Measurements from ENCODE around the gene RBM44.
A peak's percentile ranks its signal among the peaks of the same experiment; 100 is the strongest.

RBM44 gene

DNA sequence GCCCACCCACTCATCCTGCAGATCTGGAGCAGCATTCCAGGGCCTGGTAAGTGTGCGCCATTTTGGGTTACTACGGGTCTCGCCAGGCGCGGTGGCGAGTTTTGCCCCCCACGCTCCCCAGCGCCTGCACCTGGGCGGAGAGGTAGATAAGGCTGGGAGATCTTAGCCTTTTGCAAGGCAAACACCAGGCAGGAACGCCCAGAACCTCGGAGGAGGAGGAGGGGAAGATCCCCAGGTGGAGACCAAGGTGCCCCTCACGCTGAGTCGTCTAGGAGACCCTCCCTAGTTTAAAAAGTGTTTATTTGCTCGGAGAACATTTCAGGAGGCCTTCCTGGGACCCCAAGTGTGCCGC is 60.5 kb downstream of the RBM44 start:
- DNase-seq: no peak

DNA sequence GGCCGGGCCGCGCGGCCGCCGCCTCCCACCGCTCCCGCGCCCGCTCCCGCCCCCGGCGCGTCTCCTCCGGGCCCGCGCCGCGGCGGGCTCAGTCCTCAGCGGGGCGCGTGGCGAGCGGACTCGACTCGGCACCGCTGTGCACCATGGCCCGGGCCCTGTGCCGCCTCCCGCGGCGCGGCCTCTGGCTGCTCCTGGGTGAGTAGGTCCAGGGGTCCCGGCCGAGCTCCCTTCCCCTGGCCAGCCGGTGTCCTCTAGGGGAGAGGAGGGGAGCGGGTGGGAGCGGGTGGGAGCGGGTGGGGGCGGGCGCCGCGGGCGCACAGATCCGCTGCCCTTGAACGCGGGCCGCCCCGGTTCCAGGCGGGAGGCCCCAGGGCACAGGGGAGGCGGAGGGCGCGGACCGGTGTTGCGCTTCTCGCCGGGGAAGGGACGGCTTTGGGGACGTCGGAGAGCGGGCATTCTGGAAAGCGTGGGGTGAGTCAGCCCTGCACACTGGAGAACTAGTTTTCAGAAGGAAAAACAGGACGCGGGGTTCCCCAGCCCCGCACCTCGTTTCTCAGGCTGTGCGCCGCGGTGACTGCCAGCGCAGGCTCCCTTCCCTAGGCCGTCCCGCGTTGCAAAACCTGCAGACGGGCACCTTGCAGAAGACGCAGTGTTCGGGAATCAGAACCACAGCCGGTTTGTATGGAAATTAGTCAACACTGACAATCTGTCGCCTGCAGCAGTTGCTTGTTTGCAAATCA is 61.1 kb downstream of the RBM44 start, which contains the start of gene RAMP1:
Gene RAMP1, plus strand, starts transcription at position 91 of the 740 bp plus-strand sequence. Its CDS starts 53 bp downstream, at position 144.
- no peak for DNase-seq

- peak; percentile 19 for DNase-seq
Observed at GRCh38 chr2:237860273-237860935, 61.8 kb downstream of the RBM44 start.

DNA sequence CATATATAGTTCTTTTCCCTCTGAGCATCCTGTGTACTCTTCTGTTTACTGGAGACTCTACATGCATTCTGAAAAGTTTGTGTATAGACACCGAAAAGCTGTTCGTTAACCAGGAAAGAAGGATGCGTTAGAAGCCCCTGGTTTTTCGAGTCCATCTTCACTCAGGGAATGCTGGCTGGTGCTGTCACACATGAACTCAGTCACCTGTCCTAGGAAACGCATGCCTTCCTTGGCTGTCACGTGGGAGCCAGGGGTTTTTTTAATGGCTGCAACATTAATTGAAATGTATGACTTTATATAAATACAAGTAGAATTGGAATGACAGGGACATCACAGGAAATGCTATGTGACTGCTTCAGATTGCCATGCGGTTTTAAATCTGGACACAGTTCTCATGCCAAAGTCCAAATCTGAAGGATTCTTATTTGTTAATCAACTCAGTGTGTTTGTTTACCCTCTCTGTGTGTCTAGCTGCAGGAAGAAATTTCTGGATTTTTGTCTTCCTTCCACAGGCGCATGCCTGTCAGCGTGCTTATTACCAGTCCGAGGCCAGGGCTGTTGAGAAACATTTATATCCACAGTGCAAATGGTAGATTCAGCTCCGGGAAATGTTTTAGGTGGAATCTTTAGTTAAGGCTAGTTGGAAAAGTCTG is 63.4 kb downstream of the RBM44 start:
- DNase-seq: peak; percentile 21

GRCh38 chr2:237862528-237862895 is 63.9 kb downstream of the RBM44 start:
- DNase-seq: no peak

DNA sequence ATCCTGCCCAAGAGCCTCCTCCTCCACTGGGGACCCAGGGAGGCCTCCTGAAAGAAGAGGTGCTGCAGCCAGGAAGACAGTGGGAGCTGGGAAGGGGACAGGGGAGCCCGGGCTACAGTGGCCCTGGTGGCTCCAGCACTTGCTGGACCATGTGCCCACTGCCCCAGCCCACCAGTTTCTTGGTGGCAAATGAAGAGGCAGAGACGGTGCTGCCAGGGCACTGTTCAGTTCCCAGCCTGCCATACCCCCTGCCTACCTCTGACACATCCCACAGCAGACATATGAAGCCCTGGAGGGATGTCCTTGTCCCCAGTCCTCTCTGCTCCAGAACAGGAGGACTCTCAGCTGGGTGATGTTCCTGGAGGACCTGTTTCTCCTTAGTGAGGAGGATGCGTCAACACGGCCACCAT is 64.5 kb downstream of the RBM44 start:
- DNase-seq: peak; percentile 24

DNA sequence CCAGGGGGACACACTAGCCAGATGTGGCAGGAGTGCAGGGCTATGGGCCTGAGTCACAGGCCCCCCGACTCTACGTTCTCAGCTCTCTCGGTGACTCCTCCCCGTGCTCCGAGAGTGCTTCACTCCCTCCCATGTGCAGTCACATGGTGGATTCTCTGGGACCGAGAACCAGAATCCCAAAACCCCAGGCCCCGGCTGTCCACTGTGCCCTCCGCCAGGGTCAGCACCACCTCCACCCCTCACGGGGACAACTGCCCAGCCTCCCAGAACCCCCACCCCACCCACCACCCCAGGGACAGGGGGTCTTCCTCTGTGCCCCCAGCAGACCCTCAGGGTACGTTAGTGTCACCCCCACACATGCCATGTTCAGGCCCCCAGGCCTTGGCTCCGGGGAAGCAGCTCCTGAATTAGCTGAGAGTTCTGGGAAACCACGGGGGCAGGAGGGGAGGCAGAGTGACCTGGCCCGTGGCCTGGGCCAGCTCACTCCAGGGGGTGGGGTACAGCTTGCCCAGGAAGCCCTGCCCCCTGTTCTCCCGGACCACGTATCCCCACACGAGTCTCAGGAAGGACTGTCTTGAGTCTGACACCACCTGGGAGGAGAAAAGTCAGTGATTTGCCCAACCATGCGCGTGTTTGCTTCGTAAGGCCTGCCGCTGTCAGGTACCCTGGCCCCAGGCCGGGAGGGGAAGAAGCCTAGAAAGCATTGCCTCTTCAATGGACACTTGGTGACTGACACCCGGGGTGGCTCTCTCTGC is 65.3 kb downstream of the RBM44 start:
- DNase-seq: peak; percentile 42

GRCh38 chr2:237864444-237864931 is 65.9 kb downstream of the RBM44 start:
- peak; percentile 51 for DNase-seq

- no peak for DNase-seq
Observed at GRCh38 chr2:237864940-237865622, 66.5 kb downstream of the RBM44 start.

GRCh38 chr2:237865623-237866041 is 67.1 kb downstream of the RBM44 start:
- DNase-seq: peak; percentile 28

- peak; percentile 37 for DNase-seq
Observed at GRCh38 chr2:237866101-237866621, 67.6 kb downstream of the RBM44 start.

DNA sequence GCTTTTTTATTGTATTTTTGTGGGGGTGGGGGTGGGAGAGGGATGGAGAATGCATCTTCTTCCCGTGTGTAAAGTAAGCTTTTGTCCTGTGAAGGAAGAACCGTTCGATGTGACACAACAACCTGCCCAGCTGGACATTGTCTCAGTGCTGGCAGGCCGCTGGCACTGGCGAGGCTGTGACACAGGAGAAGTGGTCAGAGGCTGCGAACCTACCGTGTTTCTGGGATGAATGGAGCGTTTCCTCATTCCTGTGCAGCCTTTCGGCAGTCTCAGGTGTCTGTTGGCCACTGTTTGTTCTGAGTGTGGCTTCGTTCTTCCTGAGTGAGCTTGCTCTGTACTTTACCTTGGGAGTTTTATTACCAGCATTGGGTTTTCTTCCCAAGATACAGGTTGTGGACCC is 68.9 kb downstream of the RBM44 start:
- peak; percentile 48 for DNase-seq

- DNase-seq: peak; percentile 39
Observed at GRCh38 chr2:237868074-237868473, 69.5 kb downstream of the RBM44 start.

DNA sequence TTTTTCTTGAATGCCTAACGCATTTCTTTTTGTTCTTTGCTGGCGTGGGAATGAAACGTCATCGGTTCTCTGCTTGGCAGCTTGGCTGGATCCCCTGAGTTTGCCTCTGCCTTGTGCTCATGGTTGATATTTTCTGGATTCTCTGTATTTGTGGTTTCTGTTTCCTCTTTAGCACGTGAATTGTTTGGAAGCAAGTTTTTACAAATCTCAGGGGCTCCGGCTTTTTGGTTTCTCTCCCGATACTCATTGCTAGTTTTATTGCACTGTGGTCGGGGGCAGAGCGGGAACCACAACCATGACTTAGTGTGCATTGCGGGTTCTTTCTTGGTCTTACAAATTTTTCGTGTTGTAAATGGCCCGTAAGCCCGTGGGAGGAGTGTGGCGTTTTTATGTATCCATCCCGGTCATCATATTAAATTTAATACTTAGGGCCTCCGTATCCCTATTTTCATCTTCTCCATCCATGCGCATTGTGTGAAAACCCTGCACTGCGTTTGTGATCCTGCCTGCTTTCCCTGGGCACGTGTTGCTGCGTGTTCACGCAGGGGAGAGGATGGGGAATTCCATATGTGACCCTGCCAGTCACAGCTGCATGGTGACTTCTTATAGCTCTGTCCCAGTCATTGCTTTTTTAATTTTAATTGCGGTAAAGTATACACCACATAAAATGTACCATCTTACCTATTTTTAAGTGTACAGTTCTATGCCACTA is 70.2 kb downstream of the RBM44 start:
- DNase-seq: peak; percentile 24

GRCh38 chr2:237869343-237870102 is 70.9 kb downstream of the RBM44 start:
- DNase-seq: peak; percentile 27

DNA sequence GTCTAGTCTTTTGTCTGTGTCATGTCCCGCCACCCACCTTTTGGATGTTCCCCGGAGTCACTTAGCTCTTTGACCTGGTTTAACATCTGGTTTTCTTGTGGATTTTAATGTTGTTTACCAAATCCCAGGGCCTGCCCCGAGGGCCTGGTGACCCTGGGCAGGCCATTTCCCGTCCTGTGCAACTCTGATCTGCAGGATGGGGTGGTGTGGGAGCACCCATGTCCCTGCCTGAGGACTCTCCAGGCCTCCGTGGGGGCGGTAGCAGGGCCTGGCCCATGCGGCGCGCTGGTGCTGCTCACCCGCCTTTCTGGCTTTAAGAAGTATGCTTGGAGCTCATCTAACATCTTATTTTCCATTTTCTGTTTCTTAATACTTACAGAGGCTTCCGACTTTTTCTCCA is 71.5 kb downstream of the RBM44 start:
- peak; percentile 33 for DNase-seq

DNA sequence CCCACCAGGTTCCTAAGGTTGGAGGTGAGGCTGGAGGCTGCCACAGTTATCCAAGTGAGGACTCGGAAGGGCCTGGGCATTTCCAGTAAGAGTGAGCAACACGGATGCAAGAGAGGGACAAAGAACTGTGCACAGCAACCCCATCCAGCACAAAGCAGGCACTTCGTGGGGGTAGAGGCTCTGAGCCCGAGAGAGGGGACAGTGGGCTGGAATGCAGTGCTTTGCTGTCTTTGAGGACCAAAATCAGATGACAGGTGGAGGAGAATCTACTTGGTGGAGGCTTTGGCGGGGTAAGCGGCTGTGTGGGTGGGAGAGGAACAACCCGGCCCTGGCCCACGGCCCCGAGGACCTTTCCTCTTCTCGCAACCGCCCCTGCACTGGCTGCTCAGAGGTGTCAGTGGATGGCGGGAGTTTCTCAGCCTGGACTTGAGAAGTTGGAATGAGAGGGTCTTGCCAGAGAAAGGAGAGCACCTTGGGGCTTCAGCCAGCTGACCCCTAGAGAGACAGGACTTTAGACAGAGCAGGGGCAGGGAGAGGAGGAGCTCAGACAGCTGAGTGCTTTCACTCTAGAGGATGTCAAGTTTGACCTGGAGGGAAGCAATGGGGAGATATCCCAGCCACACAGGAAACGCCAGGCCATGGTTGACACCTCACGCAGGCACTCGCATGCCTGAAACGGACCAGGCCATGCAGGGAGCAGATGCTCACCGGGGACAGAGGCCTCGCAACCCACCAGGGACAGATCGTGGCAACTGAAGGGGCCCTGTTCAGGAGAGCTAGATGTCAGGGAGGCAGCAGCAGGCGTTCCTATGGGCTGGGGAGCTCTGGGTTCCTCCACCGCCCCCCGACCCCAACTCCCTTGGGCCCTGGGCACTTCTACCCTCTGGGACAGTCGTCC is 72.4 kb downstream of the RBM44 start:
- DNase-seq: peak; percentile 52

- peak; percentile 55 for DNase-seq
Observed at GRCh38 chr2:237872178-237872887, 73.8 kb downstream of the RBM44 start.

- DNase-seq: peak; percentile 59
Observed at GRCh38 chr2:237873421-237873831, 74.8 kb downstream of the RBM44 start.
